WTC11 (cell line): ENCODE data around the gene FUZ. TPM values are rescaled to one million over a fixed set of nuclear protein-coding genes. Genes with fewer than 3 reads are reported as not detected.
A peak's percentile ranks its signal among the peaks of the same experiment; 100 is the strongest.

Experiments used
- ATAC-seq: fragments of 200-7000 bp; cut with Tn5 transposase; 2 replicates; pipeline ENCODE4 v1.10.0; 2021; ENCODE audit warnings: mild to moderate bottlenecking, moderate library complexity
- Bru-seq: library from RNA; stranded (reverse); fragments of 400-500 nt; gene quantifications from one replicate; lab custom pipeline; 2021; lab: Mats Ljungman, UMichigan
- CTCF ChIA-PET: fragments of 300-600 bp; sonication (Branson Sonifier 250); formaldehyde crosslinking; loops from one replicate; lab custom pipeline; 2021; ENCODE audit warnings: antibody characterized with exemption; lab: Charles Lee
- POLR2A ChIA-PET: fragments of 350-600 bp; sonication (Branson Sonifier 250); formaldehyde crosslinking; loops from one replicate; lab custom pipeline; 2021; ENCODE audit warnings: antibody characterized with exemption; lab: Charles Lee
- DNase-seq: peaks from one replicate; pipeline ENCODE4 v3.0.0; 2021; ENCODE audit warnings: low spot score
- H3K27ac Mint-ChIP-seq: 2 replicates; pipeline ENCODE4 v1.8.0; 2021; ENCODE audit warnings: mixed read lengths
- H3K27me3 Mint-ChIP-seq: 2 replicates; pipeline ENCODE4 v1.8.0; 2021; ENCODE audit warnings: low read depth, mild to moderate bottlenecking, moderate library complexity, mixed read lengths
- H3K36me3 Mint-ChIP-seq: 2 replicates; pipeline ENCODE4 v1.8.0; 2021; ENCODE audit warnings: mixed read lengths
- H3K4me1 Mint-ChIP-seq: 2 replicates; pipeline ENCODE4 v1.8.0; 2022; ENCODE audit warnings: mixed read lengths
- H3K4me3 Mint-ChIP-seq: 2 replicates; pipeline ENCODE4 v1.8.0; 2021; ENCODE audit warnings: mild to moderate bottlenecking, moderate library complexity, mixed read lengths
- H3K9me3 Mint-ChIP-seq: 2 replicates; pipeline ENCODE4 v1.8.0; 2021; ENCODE audit warnings: mixed read lengths
- ATF3 ChIP-seq: sonication (generic); formaldehyde crosslinking; conservative IDR thresholded peaks from 2 replicates; pipeline ENCODE4 v1.8.1; 2022; ENCODE audit warnings: mild to moderate bottlenecking, missing genetic modification reagents
- CBFB ChIP-seq: sonication (generic); formaldehyde crosslinking; IDR thresholded peaks from 2 replicates; pipeline ENCODE4 v1.8.1; 2022; ENCODE audit warnings: mild to moderate bottlenecking, low read depth, missing genetic modification reagents
- E2F4 ChIP-seq: sonication (generic); formaldehyde crosslinking; IDR thresholded peaks from 2 replicates; pipeline ENCODE4 v1.8.1; 2022; ENCODE audit warnings: low read depth, mild to moderate bottlenecking, moderate library complexity, missing genetic modification reagents, borderline replicate concordance
- HMGA2 ChIP-seq: fragments of 250-450 bp; sonication (Bioruptor Pico); IDR thresholded peaks from 2 replicates; pipeline ENCODE4 v1.4.0; 2021; ENCODE audit warnings: mild to moderate bottlenecking, moderate library complexity
- JAZF1 ChIP-seq: fragments of 250-450 bp; sonication (Bioruptor Pico); IDR thresholded peaks from 2 replicates; pipeline ENCODE4 v1.9.0; 2021; ENCODE audit warnings: moderate library complexity, mild to moderate bottlenecking, inconsistent platforms
- JUN ChIP-seq: sonication (generic); formaldehyde crosslinking; IDR thresholded peaks from 2 replicates; pipeline ENCODE4 v1.8.0; 2023; ENCODE audit warnings: mild to moderate bottlenecking, missing genetic modification reagents
- NR2C2 ChIP-seq: sonication (generic); formaldehyde crosslinking; IDR thresholded peaks from 2 replicates; pipeline ENCODE4 v1.8.0; 2022; ENCODE audit warnings: mild to moderate bottlenecking, missing genetic modification reagents
- NR3C1 ChIP-seq: sonication (generic); formaldehyde crosslinking; conservative IDR thresholded peaks from 2 replicates; pipeline ENCODE4 v1.8.1; 2023; ENCODE audit warnings: low read depth, mild to moderate bottlenecking, missing genetic modification reagents
- ZNF121 ChIP-seq: sonication (generic); formaldehyde crosslinking; IDR thresholded peaks from 2 replicates; pipeline ENCODE4 v1.8.0; 2023; ENCODE audit warnings: missing genetic modification reagents
- ZNF396 ChIP-seq: fragments of 250-450 bp; sonication (Bioruptor Pico); IDR thresholded peaks from 2 replicates; pipeline ENCODE4 v1.8.0; 2021; ENCODE audit warnings: mild to moderate bottlenecking, moderate library complexity, borderline replicate concordance
- ZNF671 ChIP-seq: fragments of 250-450 bp; sonication (Bioruptor Pico); IDR thresholded peaks from 2 replicates; pipeline ENCODE4 v1.8.0; 2021; ENCODE audit warnings: mild to moderate bottlenecking
- long read RNA-seq, 3 experiments: library from RNA in 1 of 3; library from capped mRNA in 1 of 3; library from polyadenylated mRNA in 1 of 3; unstranded in 2 of 3; stranded (forward) in 1 of 3; transcript quantifications; one replicate each; pipeline ENCODE4 v2.0.0, GENCODE V29; 2021
- total RNA-seq: library from RNA; stranded (reverse); gene quantifications from 3 replicates; pipeline ENCODE4 v1.2.3, GENCODE V29; 2021
- TF ChIP-seq, protein P1 (sequence below): sonication (generic); formaldehyde crosslinking; IDR thresholded peaks from 2 replicates; pipeline ENCODE4 v1.8.0; 2022; ENCODE audit warnings: mild to moderate bottlenecking, missing genetic modification reagents
- TF ChIP-seq, protein P2 (sequence below): fragments of 250-450 bp; sonication (Bioruptor Pico); IDR thresholded peaks from 2 replicates; pipeline ENCODE4 v1.9.0; 2021; ENCODE audit warnings: mild to moderate bottlenecking, borderline replicate concordance
- TF ChIP-seq, protein P3 (sequence below): sonication (generic); formaldehyde crosslinking; IDR thresholded peaks from 2 replicates; pipeline ENCODE4 v1.8.1; 2023; ENCODE audit warnings: mild to moderate bottlenecking, missing genetic modification reagents, moderate library complexity
- TF ChIP-seq, protein P4 (sequence below): sonication (generic); formaldehyde crosslinking; IDR thresholded peaks from 2 replicates; pipeline ENCODE4 v1.8.0; 2022; ENCODE audit warnings: mild to moderate bottlenecking, missing genetic modification reagents
- TF ChIP-seq, protein P5 (sequence below): sonication (generic); formaldehyde crosslinking; IDR thresholded peaks from 2 replicates; pipeline ENCODE4 v1.8.1; 2022; ENCODE audit warnings: low read depth, missing genetic modification reagents, borderline replicate concordance
- TF ChIP-seq, protein P6 (sequence below): sonication (generic); formaldehyde crosslinking; IDR thresholded peaks from 2 replicates; pipeline ENCODE4 v1.8.0; 2023; ENCODE audit warnings: mild to moderate bottlenecking, missing genetic modification reagents
- TF ChIP-seq, protein P7 (sequence below): sonication (generic); formaldehyde crosslinking; IDR thresholded peaks from 2 replicates; pipeline ENCODE4 v1.8.1; 2023; ENCODE audit warnings: mild to moderate bottlenecking, missing genetic modification reagents

The FUZ gene
- total RNA-seq (35.1 to 36.3 TPM (median 35.7 TPM) in 3 replicates), Bru-seq, nascent RNA (percentile 57 among the genes with signal in this experiment)
- long read RNA-seq, experiment 1, transcript FUZ-201 (11 exons, 1,675 nt): major isoform, 24 of 94 reads
- long read RNA-seq, experiment 1, transcript FUZ-203 (10 exons, 1,538 nt): minor isoform, 7 of 94 reads
- long read RNA-seq, experiment 1, partial matches to known transcripts: 3 of 94 reads
- long read RNA-seq, experiment 1, other reads (novel, unspliced or antisense): 52 of 94 reads
- long read RNA-seq, experiment 2, transcript FUZ-203 (10 exons, 1,538 nt): minor isoform, 5 of 38 reads
- long read RNA-seq, experiment 2, transcript FUZ-201 (11 exons, 1,675 nt): major isoform, 8 of 38 reads
- long read RNA-seq, experiment 2, partial matches to known transcripts: 8 of 38 reads
- long read RNA-seq, experiment 2, other reads (novel, unspliced or antisense): 16 of 38 reads
- long read RNA-seq, experiment 3, transcript FUZ-201 (11 exons, 1,675 nt): major isoform, 9 of 45 reads
- long read RNA-seq, experiment 3, partial matches to known transcripts: 11 of 45 reads
- long read RNA-seq, experiment 3, other reads (novel, unspliced or antisense): 21 of 45 reads

GRCh38 chr19:49812997-49813861 lies at the start of gene FUZ:
Gene FUZ, minus strand, starts transcription at chr19:49813292. Its CDS starts 186 bp downstream, at chr19:49813106.
- H3K4me3 Mint-ChIP-seq: peak within 1 kb of the TSS; percentile 90
- H3K36me3 Mint-ChIP-seq: peaks cover 5% of the 10 kb centered on the region; the same call in 1 of the 2 replicates
- peak; percentile 63 for ATAC-seq
- H3K9me3 Mint-ChIP-seq: no peaks in the 10 kb centered on the region
- peaks cover 5% of the 10 kb centered on the region; the same call in 1 of the 2 replicates for H3K27me3 Mint-ChIP-seq
- peak; percentile 98 for DNase-seq
- ChIA-PET POLR2A (interaction anchor here (0.6 to 1.5 kb wide), 8 partner anchors 11 to 173 kb away, joined by 3 to 11 read pairs (median 6); partner anchors contain the start of genes PTOV1 and RRAS), CTCF (interaction anchor here (0.5 to 2.5 kb wide), 22 partner anchors 9 to 820 kb away, joined by 3 to 22 read pairs (median 4); partner anchors contain the start of genes ADM5, AP2A1, PTOV1 and RRAS)
- peaks cover 26% of the 10 kb centered on the region for H3K4me1 Mint-ChIP-seq
- peak within 1 kb of the TSS; percentile 98 for H3K27ac Mint-ChIP-seq
- TF ChIP-seq CBFB (CRISPR knock-in tag): no peak
- TF ChIP-seq, protein P1, sequence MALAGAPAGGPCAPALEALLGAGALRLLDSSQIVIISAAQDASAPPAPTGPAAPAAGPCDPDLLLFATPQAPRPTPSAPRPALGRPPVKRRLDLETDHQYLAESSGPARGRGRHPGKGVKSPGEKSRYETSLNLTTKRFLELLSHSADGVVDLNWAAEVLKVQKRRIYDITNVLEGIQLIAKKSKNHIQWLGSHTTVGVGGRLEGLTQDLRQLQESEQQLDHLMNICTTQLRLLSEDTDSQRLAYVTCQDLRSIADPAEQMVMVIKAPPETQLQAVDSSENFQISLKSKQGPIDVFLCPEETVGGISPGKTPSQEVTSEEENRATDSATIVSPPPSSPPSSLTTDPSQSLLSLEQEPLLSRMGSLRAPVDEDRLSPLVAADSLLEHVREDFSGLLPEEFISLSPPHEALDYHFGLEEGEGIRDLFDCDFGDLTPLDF (CRISPR knock-in tag): no peak
- TF ChIP-seq ZNF121 (CRISPR knock-in tag): no peak
- TF ChIP-seq JAZF1: no peak
- TF ChIP-seq, protein P2, sequence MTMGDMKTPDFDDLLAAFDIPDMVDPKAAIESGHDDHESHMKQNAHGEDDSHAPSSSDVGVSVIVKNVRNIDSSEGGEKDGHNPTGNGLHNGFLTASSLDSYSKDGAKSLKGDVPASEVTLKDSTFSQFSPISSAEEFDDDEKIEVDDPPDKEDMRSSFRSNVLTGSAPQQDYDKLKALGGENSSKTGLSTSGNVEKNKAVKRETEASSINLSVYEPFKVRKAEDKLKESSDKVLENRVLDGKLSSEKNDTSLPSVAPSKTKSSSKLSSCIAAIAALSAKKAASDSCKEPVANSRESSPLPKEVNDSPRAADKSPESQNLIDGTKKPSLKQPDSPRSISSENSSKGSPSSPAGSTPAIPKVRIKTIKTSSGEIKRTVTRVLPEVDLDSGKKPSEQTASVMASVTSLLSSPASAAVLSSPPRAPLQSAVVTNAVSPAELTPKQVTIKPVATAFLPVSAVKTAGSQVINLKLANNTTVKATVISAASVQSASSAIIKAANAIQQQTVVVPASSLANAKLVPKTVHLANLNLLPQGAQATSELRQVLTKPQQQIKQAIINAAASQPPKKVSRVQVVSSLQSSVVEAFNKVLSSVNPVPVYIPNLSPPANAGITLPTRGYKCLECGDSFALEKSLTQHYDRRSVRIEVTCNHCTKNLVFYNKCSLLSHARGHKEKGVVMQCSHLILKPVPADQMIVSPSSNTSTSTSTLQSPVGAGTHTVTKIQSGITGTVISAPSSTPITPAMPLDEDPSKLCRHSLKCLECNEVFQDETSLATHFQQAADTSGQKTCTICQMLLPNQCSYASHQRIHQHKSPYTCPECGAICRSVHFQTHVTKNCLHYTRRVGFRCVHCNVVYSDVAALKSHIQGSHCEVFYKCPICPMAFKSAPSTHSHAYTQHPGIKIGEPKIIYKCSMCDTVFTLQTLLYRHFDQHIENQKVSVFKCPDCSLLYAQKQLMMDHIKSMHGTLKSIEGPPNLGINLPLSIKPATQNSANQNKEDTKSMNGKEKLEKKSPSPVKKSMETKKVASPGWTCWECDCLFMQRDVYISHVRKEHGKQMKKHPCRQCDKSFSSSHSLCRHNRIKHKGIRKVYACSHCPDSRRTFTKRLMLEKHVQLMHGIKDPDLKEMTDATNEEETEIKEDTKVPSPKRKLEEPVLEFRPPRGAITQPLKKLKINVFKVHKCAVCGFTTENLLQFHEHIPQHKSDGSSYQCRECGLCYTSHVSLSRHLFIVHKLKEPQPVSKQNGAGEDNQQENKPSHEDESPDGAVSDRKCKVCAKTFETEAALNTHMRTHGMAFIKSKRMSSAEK (CRISPR knock-in tag): no peak
- TF ChIP-seq ZNF396 (CRISPR knock-in tag): no peak
- TF ChIP-seq ZNF671 (CRISPR knock-in tag): no peak
- TF ChIP-seq, protein P3, sequence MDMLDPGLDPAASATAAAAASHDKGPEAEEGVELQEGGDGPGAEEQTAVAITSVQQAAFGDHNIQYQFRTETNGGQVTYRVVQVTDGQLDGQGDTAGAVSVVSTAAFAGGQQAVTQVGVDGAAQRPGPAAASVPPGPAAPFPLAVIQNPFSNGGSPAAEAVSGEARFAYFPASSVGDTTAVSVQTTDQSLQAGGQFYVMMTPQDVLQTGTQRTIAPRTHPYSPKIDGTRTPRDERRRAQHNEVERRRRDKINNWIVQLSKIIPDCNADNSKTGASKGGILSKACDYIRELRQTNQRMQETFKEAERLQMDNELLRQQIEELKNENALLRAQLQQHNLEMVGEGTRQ (CRISPR knock-in tag): peak; percentile 59; the same call in 1 of the 2 replicates
- TF ChIP-seq NR3C1 (CRISPR knock-in tag): no peak
- no peak for TF ChIP-seq ATF3 (CRISPR knock-in tag)
- TF ChIP-seq, protein P4, sequence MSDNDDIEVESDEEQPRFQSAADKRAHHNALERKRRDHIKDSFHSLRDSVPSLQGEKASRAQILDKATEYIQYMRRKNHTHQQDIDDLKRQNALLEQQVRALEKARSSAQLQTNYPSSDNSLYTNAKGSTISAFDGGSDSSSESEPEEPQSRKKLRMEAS (CRISPR knock-in tag): peak; percentile 73; the same call in 1 of the 2 replicates
- TF ChIP-seq, protein P5, sequence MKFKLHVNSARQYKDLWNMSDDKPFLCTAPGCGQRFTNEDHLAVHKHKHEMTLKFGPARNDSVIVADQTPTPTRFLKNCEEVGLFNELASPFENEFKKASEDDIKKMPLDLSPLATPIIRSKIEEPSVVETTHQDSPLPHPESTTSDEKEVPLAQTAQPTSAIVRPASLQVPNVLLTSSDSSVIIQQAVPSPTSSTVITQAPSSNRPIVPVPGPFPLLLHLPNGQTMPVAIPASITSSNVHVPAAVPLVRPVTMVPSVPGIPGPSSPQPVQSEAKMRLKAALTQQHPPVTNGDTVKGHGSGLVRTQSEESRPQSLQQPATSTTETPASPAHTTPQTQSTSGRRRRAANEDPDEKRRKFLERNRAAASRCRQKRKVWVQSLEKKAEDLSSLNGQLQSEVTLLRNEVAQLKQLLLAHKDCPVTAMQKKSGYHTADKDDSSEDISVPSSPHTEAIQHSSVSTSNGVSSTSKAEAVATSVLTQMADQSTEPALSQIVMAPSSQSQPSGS (CRISPR knock-in tag): no peak
- TF ChIP-seq, protein P6, sequence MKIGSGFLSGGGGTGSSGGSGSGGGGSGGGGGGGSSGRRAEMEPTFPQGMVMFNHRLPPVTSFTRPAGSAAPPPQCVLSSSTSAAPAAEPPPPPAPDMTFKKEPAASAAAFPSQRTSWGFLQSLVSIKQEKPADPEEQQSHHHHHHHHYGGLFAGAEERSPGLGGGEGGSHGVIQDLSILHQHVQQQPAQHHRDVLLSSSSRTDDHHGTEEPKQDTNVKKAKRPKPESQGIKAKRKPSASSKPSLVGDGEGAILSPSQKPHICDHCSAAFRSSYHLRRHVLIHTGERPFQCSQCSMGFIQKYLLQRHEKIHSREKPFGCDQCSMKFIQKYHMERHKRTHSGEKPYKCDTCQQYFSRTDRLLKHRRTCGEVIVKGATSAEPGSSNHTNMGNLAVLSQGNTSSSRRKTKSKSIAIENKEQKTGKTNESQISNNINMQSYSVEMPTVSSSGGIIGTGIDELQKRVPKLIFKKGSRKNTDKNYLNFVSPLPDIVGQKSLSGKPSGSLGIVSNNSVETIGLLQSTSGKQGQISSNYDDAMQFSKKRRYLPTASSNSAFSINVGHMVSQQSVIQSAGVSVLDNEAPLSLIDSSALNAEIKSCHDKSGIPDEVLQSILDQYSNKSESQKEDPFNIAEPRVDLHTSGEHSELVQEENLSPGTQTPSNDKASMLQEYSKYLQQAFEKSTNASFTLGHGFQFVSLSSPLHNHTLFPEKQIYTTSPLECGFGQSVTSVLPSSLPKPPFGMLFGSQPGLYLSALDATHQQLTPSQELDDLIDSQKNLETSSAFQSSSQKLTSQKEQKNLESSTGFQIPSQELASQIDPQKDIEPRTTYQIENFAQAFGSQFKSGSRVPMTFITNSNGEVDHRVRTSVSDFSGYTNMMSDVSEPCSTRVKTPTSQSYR (CRISPR knock-in tag): no peak
- TF ChIP-seq JUN (CRISPR knock-in tag): no peak
- TF ChIP-seq, protein P7, sequence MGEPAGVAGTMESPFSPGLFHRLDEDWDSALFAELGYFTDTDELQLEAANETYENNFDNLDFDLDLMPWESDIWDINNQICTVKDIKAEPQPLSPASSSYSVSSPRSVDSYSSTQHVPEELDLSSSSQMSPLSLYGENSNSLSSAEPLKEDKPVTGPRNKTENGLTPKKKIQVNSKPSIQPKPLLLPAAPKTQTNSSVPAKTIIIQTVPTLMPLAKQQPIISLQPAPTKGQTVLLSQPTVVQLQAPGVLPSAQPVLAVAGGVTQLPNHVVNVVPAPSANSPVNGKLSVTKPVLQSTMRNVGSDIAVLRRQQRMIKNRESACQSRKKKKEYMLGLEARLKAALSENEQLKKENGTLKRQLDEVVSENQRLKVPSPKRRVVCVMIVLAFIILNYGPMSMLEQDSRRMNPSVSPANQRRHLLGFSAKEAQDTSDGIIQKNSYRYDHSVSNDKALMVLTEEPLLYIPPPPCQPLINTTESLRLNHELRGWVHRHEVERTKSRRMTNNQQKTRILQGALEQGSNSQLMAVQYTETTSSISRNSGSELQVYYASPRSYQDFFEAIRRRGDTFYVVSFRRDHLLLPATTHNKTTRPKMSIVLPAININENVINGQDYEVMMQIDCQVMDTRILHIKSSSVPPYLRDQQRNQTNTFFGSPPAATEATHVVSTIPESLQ (CRISPR knock-in tag): no peak
- TF ChIP-seq HMGA2: no peak
- no peak for TF ChIP-seq NR2C2 (CRISPR knock-in tag)
- no peak for TF ChIP-seq E2F4 (CRISPR knock-in tag)
